WTC11 (cell line): ENCODE results near the gene ACYP2. TPM values are rescaled to one million over a fixed set of nuclear protein-coding genes. Genes with fewer than 3 reads are reported as not detected.

Source experiments
- ATAC-seq: fragments of 200-7000 bp; cut with Tn5 transposase; 2 replicates; pipeline ENCODE4 v1.10.0; 2021; ENCODE audit warnings: mild to moderate bottlenecking, moderate library complexity
- CTCF ChIA-PET: fragments of 300-600 bp; sonication (Branson Sonifier 250); formaldehyde crosslinking; loops from one replicate; lab custom pipeline; 2021; ENCODE audit warnings: antibody characterized with exemption; lab: Charles Lee
- POLR2A ChIA-PET: fragments of 350-600 bp; sonication (Branson Sonifier 250); formaldehyde crosslinking; loops from one replicate; lab custom pipeline; 2021; ENCODE audit warnings: antibody characterized with exemption; lab: Charles Lee
- DNase-seq: peaks from one replicate; pipeline ENCODE4 v3.0.0; 2021; ENCODE audit warnings: low spot score
- H3K27ac Mint-ChIP-seq: 2 replicates; pipeline ENCODE4 v1.8.0; 2021; ENCODE audit warnings: mixed read lengths
- H3K27me3 Mint-ChIP-seq: 2 replicates; pipeline ENCODE4 v1.8.0; 2021; ENCODE audit warnings: low read depth, mild to moderate bottlenecking, moderate library complexity, mixed read lengths
- H3K36me3 Mint-ChIP-seq: 2 replicates; pipeline ENCODE4 v1.8.0; 2021; ENCODE audit warnings: mixed read lengths
- H3K4me1 Mint-ChIP-seq: 2 replicates; pipeline ENCODE4 v1.8.0; 2022; ENCODE audit warnings: mixed read lengths
- H3K4me3 Mint-ChIP-seq: 2 replicates; pipeline ENCODE4 v1.8.0; 2021; ENCODE audit warnings: mild to moderate bottlenecking, moderate library complexity, mixed read lengths
- H3K9me3 Mint-ChIP-seq: 2 replicates; pipeline ENCODE4 v1.8.0; 2021; ENCODE audit warnings: mixed read lengths
- CREM ChIP-seq: sonication (generic); formaldehyde crosslinking; IDR thresholded peaks from 2 replicates; pipeline ENCODE4 v1.8.1; 2022; ENCODE audit warnings: mild to moderate bottlenecking, missing genetic modification reagents, moderate library complexity
- EMX1 ChIP-seq: fragments of 250-450 bp; sonication (Bioruptor Pico); IDR thresholded peaks from 2 replicates; pipeline ENCODE4 v1.8.0; 2021; ENCODE audit warnings: mild to moderate bottlenecking
- FOXJ3 ChIP-seq: sonication (generic); formaldehyde crosslinking; IDR thresholded peaks from 2 replicates; pipeline ENCODE4 v1.9.0; 2021; ENCODE audit warnings: missing genetic modification reagents, mild to moderate bottlenecking, borderline replicate concordance
- FOXP1 ChIP-seq: sonication (generic); formaldehyde crosslinking; IDR thresholded peaks from 2 replicates; pipeline ENCODE4 v1.8.0; 2022; ENCODE audit warnings: missing genetic modification reagents, mild to moderate bottlenecking, moderate library complexity, borderline replicate concordance
- GABPB1 ChIP-seq: sonication (generic); formaldehyde crosslinking; IDR thresholded peaks from 2 replicates; pipeline ENCODE4 v1.8.1; 2023; ENCODE audit warnings: mild to moderate bottlenecking, missing genetic modification reagents
- GRHL2 ChIP-seq: fragments of 250-450 bp; sonication (Bioruptor Pico); IDR thresholded peaks from 2 replicates; pipeline ENCODE4 v1.8.0; 2022; ENCODE audit warnings: mild to moderate bottlenecking, moderate library complexity; ENCODE audit not compliant: insufficient replicate concordance, severe bottlenecking
- GTF2I ChIP-seq: fragments of 250-450 bp; sonication (Bioruptor Pico); conservative IDR thresholded peaks from 2 replicates; pipeline ENCODE4 v1.4.0; 2021; ENCODE audit warnings: mild to moderate bottlenecking
- NFATC4 ChIP-seq: fragments of 250-450 bp; sonication (Bioruptor Pico); IDR thresholded peaks from 2 replicates; pipeline ENCODE4 v1.9.0; 2021; ENCODE audit warnings: mild to moderate bottlenecking
- OVOL2 ChIP-seq: fragments of 250-450 bp; sonication (Bioruptor Pico); IDR thresholded peaks from 2 replicates; pipeline ENCODE4 v1.9.0; 2021; ENCODE audit warnings: mild to moderate bottlenecking, borderline replicate concordance
- SMAD4 ChIP-seq: sonication (generic); formaldehyde crosslinking; IDR thresholded peaks from 2 replicates; pipeline ENCODE4 v1.8.0; 2022; ENCODE audit warnings: mild to moderate bottlenecking, missing genetic modification reagents
- SP1 ChIP-seq: sonication (generic); formaldehyde crosslinking; conservative IDR thresholded peaks from 2 replicates; pipeline ENCODE4 v1.8.1; 2022; ENCODE audit warnings: missing genetic modification reagents
- TEAD4 ChIP-seq: sonication (generic); formaldehyde crosslinking; IDR thresholded peaks from 2 replicates; pipeline ENCODE4 v1.8.0; 2022; ENCODE audit warnings: mild to moderate bottlenecking, missing genetic modification reagents
- ZNF121 ChIP-seq: sonication (generic); formaldehyde crosslinking; IDR thresholded peaks from 2 replicates; pipeline ENCODE4 v1.8.0; 2023; ENCODE audit warnings: missing genetic modification reagents
- ZNF317 ChIP-seq: sonication (generic); formaldehyde crosslinking; IDR thresholded peaks from 2 replicates; pipeline ENCODE4 v1.8.1; 2023; ENCODE audit warnings: low read depth, mild to moderate bottlenecking, moderate library complexity, missing genetic modification reagents, borderline replicate concordance
- total RNA-seq: library from RNA; stranded (reverse); gene quantifications from 3 replicates; pipeline ENCODE4 v1.2.3, GENCODE V29; 2021
- TF ChIP-seq, protein P1 (sequence below): sonication (generic); formaldehyde crosslinking; IDR thresholded peaks from 2 replicates; pipeline ENCODE4 v1.8.0; 2023; ENCODE audit warnings: missing genetic modification reagents
- TF ChIP-seq, protein P2 (sequence below): fragments of 250-450 bp; sonication (Bioruptor Pico); conservative IDR thresholded peaks from 2 replicates; pipeline ENCODE4 v1.9.0; 2021; ENCODE audit warnings: mild to moderate bottlenecking
- TF ChIP-seq, protein P3 (sequence below): sonication (generic); formaldehyde crosslinking; conservative IDR thresholded peaks from 2 replicates; pipeline ENCODE4 v1.8.1; 2023; ENCODE audit warnings: mild to moderate bottlenecking, low read depth, missing genetic modification reagents, moderate library complexity
- TF ChIP-seq, protein P4 (sequence below): sonication (generic); formaldehyde crosslinking; IDR thresholded peaks from 2 replicates; pipeline ENCODE4 v1.8.1; 2022; ENCODE audit warnings: mild to moderate bottlenecking, missing genetic modification reagents, moderate library complexity, borderline replicate concordance
- TF ChIP-seq, protein P5 (sequence below): fragments of 200-600 bp; IDR thresholded peaks from 2 replicates; pipeline ENCODE4 v1.8.0; 2022; ENCODE audit warnings: antibody characterized with exemption
- TF ChIP-seq, protein P6 (sequence below): sonication (generic); formaldehyde crosslinking; IDR thresholded peaks from 2 replicates; pipeline ENCODE4 v1.8.1; 2023; ENCODE audit warnings: mild to moderate bottlenecking, missing genetic modification reagents, moderate library complexity
- TF ChIP-seq, protein P7 (sequence below): sonication (generic); formaldehyde crosslinking; IDR thresholded peaks from 2 replicates; pipeline ENCODE4 v1.8.0; 2022; ENCODE audit warnings: mild to moderate bottlenecking, missing genetic modification reagents

Gene ACYP2
- total RNA-seq, 1 experiment from 2014 or later: 4.4 TPM

DNA sequence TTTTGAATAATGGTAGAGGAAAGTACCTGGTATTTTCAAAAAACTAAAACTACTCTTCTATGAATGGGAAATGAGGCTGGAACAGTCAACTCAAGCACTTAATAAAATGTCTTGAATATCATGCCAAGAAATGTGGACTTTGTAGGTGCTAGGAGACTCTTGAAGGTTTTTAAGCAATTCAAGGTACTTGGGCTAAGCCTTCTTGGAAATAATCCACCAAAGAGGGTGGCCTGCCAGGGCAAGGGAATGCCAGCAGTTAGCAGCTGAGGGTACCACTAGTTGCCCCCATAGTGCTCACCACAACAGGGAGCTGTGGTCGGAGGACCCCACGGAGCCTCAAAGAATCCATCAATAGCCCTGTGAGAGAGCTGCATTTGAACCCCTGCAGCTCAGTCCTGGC lies 14.6 kb upstream of the ACYP2 start:
- DNase-seq: no peak
- no peak overlapping the region for H3K4me3 Mint-ChIP-seq
- no peak for ATAC-seq
- TF ChIP-seq, protein P1, sequence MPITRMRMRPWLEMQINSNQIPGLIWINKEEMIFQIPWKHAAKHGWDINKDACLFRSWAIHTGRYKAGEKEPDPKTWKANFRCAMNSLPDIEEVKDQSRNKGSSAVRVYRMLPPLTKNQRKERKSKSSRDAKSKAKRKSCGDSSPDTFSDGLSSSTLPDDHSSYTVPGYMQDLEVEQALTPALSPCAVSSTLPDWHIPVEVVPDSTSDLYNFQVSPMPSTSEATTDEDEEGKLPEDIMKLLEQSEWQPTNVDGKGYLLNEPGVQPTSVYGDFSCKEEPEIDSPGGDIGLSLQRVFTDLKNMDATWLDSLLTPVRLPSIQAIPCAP: no peak
- TF ChIP-seq, protein P2, sequence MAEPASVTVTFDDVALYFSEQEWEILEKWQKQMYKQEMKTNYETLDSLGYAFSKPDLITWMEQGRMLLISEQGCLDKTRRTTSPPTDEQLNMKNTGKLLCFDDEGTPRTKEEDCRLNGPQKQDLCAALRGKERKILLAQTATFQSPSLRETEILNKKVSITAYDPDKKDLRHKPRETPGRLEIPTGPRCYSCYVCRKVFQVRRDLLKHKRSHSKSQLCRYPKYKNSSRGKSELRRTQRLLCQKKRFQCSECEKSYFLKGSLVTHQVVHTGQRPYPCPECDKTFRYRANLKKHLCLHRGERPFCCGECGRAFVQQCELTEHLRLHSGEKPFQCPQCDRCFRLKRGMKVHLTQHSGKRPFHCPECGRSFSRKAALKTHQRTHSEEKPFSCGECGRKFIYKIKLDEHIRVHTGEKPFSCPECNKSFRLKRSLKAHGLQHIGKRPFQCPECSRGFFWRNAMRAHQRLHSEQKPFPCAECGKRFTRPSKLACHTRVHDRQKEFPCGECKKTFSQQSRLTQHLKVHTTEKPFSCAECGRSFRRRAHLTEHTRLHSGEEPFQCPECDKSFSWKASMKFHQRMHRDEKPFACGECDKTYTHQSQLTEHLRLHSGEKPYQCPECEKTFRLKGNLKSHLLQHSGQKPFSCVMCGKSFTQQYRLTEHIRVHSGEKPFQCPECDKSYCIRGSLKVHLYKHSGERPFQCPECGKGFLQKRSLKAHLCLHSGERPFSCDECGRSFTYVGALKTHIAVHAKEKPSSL (CRISPR knock-in tag): no peak
- TF ChIP-seq NFATC4: no peak
- TF ChIP-seq, protein P3, sequence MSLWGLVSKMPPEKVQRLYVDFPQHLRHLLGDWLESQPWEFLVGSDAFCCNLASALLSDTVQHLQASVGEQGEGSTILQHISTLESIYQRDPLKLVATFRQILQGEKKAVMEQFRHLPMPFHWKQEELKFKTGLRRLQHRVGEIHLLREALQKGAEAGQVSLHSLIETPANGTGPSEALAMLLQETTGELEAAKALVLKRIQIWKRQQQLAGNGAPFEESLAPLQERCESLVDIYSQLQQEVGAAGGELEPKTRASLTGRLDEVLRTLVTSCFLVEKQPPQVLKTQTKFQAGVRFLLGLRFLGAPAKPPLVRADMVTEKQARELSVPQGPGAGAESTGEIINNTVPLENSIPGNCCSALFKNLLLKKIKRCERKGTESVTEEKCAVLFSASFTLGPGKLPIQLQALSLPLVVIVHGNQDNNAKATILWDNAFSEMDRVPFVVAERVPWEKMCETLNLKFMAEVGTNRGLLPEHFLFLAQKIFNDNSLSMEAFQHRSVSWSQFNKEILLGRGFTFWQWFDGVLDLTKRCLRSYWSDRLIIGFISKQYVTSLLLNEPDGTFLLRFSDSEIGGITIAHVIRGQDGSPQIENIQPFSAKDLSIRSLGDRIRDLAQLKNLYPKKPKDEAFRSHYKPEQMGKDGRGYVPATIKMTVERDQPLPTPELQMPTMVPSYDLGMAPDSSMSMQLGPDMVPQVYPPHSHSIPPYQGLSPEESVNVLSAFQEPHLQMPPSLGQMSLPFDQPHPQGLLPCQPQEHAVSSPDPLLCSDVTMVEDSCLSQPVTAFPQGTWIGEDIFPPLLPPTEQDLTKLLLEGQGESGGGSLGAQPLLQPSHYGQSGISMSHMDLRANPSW (CRISPR knock-in tag): no peak
- TF ChIP-seq SP1 (CRISPR knock-in tag): no peak
- TF ChIP-seq FOXP1 (CRISPR knock-in tag): no peak
- TF ChIP-seq FOXJ3 (CRISPR knock-in tag): no peak
- TF ChIP-seq, protein P4, sequence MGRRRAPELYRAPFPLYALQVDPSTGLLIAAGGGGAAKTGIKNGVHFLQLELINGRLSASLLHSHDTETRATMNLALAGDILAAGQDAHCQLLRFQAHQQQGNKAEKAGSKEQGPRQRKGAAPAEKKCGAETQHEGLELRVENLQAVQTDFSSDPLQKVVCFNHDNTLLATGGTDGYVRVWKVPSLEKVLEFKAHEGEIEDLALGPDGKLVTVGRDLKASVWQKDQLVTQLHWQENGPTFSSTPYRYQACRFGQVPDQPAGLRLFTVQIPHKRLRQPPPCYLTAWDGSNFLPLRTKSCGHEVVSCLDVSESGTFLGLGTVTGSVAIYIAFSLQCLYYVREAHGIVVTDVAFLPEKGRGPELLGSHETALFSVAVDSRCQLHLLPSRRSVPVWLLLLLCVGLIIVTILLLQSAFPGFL (CRISPR knock-in tag): no peak
- no peak for TF ChIP-seq ZNF317 (CRISPR knock-in tag)
- no peak for TF ChIP-seq GRHL2 (CRISPR knock-in tag)
- H3K27ac Mint-ChIP-seq: no peak overlapping the region
- peaks cover 7% of the 10 kb centered on the region for H3K9me3 Mint-ChIP-seq
- ChIA-PET POLR2A (interaction anchor here (0.7 to 1.1 kb wide), 3 partner anchors 22 to 376 kb away, joined by 3 to 5 read pairs (median 3); no protein-coding TSS in a partner anchor), CTCF (interaction anchor here (0.6 kb wide), 1 partner anchor 29 kb away, joined by 3 read pairs; no protein-coding TSS in a partner anchor)
- peaks cover 4% of the 10 kb centered on the region; the same call in 1 of the 2 replicates for H3K27me3 Mint-ChIP-seq
- H3K36me3 Mint-ChIP-seq: peaks cover 7% of the 10 kb centered on the region
- peaks cover 6% of the 10 kb centered on the region for H3K4me1 Mint-ChIP-seq

DNA sequence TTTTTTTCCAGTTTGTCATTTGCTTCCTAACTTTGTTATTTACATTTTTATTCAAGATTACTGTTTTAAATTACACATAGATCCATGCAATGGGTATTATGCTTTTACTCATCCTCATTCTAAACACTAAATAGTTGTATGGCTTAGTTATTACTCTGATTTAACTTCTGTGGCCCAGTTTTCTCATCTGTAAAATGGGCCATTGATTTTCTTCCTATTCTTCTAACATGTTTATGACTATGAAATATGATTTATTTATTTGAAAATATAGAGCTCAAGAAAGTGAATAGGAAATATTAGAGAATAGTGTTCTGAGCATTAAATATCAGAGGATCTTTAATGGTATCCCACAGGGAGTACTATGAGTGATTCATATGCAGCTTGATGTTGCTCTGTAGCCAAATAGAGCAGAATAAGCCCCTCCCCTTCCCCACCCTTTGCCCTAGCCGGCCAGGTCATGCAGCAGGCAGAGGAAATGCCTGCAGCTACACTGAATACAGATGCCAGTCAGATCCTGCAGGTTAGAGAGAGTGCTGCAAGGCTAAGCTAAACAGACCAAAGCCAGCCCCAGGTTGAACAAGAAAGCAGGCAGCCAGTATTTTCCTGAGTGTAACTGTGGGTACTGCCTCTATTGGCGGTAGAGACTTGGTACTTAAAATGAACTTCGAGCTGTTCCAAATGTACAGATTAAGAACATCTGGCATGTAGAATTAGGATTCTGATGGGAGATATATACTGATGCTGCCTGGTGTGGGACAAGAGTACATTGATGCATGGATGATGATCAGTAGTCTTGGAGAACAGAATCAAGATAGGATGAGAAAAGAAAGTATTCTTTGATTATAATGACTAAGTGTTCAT lies 11.7 kb upstream of the ACYP2 start:
- no peak overlapping the region for H3K4me3 Mint-ChIP-seq
- peaks cover 10% of the 10 kb centered on the region for H3K4me1 Mint-ChIP-seq
- no peaks in the 10 kb centered on the region for H3K9me3 Mint-ChIP-seq
- DNase-seq (peak; percentile 47), ATAC-seq (peak; percentile 100)
- CTCF ChIA-PET: interaction anchor here (0.8 to 1.3 kb wide), 5 partner anchors 24 to 601 kb away, joined by 3 to 13 read pairs (median 3); no protein-coding TSS in a partner anchor
- H3K27me3 Mint-ChIP-seq: no peaks in the 10 kb centered on the region
- POLR2A ChIA-PET: no interaction called here
- no peak overlapping the region for H3K27ac Mint-ChIP-seq
- no peaks in the 10 kb centered on the region for H3K36me3 Mint-ChIP-seq
- TF ChIP-seq OVOL2 (CRISPR knock-in tag) (no peak), SMAD4 (no peak), GTF2I (CRISPR knock-in tag) (no peak), GABPB1 (no peak), EMX1 (CRISPR knock-in tag) (no peak), TEAD4 (no peak), SP1 (CRISPR knock-in tag) (no peak), ZNF121 (CRISPR knock-in tag) (no peak), CREM (CRISPR knock-in tag) (no peak), FOXJ3 (CRISPR knock-in tag) (no peak)
- TF ChIP-seq, protein P5, sequence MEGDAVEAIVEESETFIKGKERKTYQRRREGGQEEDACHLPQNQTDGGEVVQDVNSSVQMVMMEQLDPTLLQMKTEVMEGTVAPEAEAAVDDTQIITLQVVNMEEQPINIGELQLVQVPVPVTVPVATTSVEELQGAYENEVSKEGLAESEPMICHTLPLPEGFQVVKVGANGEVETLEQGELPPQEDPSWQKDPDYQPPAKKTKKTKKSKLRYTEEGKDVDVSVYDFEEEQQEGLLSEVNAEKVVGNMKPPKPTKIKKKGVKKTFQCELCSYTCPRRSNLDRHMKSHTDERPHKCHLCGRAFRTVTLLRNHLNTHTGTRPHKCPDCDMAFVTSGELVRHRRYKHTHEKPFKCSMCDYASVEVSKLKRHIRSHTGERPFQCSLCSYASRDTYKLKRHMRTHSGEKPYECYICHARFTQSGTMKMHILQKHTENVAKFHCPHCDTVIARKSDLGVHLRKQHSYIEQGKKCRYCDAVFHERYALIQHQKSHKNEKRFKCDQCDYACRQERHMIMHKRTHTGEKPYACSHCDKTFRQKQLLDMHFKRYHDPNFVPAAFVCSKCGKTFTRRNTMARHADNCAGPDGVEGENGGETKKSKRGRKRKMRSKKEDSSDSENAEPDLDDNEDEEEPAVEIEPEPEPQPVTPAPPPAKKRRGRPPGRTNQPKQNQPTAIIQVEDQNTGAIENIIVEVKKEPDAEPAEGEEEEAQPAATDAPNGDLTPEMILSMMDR: no peak
- TF ChIP-seq, protein P6, sequence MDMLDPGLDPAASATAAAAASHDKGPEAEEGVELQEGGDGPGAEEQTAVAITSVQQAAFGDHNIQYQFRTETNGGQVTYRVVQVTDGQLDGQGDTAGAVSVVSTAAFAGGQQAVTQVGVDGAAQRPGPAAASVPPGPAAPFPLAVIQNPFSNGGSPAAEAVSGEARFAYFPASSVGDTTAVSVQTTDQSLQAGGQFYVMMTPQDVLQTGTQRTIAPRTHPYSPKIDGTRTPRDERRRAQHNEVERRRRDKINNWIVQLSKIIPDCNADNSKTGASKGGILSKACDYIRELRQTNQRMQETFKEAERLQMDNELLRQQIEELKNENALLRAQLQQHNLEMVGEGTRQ (CRISPR knock-in tag): no peak
- TF ChIP-seq, protein P7, sequence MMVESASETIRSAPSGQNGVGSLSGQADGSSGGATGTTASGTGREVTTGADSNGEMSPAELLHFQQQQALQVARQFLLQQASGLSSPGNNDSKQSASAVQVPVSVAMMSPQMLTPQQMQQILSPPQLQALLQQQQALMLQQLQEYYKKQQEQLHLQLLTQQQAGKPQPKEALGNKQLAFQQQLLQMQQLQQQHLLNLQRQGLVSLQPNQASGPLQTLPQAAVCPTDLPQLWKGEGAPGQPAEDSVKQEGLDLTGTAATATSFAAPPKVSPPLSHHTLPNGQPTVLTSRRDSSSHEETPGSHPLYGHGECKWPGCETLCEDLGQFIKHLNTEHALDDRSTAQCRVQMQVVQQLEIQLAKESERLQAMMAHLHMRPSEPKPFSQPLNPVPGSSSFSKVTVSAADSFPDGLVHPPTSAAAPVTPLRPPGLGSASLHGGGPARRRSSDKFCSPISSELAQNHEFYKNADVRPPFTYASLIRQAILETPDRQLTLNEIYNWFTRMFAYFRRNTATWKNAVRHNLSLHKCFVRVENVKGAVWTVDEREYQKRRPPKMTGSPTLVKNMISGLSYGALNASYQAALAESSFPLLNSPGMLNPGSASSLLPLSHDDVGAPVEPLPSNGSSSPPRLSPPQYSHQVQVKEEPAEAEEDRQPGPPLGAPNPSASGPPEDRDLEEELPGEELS: no peak
